Articular chondrocyte of knee joint (primary cell): ENCODE results near the gene EXOC3L1. TPM values are rescaled to one million over a fixed set of nuclear protein-coding genes. Genes with fewer than 3 reads are reported as not detected.

Source experiments
- small RNA-seq: library from RNA; depleted of rRNA; stranded (forward); fragments of <200 nt; gene quantifications from one replicate; pipeline ENCODE3, GENCODE V24; 2012
- total RNA-seq: library from RNA; depleted of rRNA; stranded (reverse); fragments of >200 nt; gene quantifications from 2 replicates; pipeline ENCODE4 v1.2.3, GENCODE V29; 2012

The EXOC3L1 gene, protein sequence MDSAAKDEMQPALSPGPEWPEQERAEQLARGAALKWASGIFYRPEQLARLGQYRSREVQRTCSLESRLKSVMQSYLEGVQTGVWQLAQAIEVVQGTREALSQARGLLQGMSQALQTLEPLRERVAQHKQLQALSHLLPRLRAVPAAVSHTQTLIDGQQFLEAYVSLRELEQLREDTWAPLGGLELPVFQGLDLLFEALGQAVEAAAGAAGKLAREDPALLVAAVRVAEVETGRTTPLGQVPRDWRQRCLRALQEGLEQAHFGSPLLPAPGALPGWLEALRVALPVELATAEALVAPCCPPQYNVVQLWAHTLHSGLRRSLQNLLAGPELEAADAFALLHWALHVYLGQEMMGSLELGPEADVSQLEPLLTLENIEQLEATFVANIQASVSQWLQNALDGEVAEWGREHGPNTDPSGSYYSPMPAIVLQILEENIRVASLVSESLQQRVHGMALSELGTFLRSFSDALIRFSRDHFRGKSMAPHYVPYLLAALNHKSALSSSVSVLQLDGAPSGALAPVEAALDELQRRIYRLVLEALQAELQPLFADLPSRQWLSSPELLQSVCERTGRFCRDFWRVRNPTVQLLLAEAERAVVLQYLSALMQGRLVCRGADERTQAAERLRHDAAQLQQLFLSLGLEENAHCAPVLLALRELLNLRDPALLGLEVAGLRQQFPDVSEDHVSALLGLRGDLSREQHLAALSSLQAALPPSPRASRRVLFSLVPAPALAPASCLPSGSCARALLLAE
- total RNA-seq = not detected in 2 replicates

DNA sequence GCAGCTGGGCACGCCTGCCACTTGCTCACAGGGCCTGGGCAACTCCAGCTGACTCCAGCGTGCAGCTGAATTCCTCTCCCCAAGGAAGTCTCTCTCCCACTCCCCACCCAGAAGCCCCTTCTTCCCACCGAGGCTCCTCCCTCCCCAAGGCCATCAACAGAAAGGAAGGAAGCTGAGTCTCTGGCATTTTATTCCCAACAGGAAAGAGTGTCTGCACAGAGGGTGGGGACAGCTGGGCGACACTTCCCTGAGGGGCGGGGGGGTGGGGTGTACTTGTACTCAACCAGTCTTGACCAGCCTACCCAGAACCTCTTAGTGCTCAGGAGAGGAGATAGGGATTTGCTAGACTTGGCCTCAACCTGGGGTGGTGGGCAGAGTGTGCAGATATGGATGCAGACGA lies at the start of gene EXOC3L1:
TSS of gene EXOC3L1 (minus strand) at position 96 of the 400 bp plus-strand sequence. CDS start 460 bp downstream, outside the sequence.

DNA sequence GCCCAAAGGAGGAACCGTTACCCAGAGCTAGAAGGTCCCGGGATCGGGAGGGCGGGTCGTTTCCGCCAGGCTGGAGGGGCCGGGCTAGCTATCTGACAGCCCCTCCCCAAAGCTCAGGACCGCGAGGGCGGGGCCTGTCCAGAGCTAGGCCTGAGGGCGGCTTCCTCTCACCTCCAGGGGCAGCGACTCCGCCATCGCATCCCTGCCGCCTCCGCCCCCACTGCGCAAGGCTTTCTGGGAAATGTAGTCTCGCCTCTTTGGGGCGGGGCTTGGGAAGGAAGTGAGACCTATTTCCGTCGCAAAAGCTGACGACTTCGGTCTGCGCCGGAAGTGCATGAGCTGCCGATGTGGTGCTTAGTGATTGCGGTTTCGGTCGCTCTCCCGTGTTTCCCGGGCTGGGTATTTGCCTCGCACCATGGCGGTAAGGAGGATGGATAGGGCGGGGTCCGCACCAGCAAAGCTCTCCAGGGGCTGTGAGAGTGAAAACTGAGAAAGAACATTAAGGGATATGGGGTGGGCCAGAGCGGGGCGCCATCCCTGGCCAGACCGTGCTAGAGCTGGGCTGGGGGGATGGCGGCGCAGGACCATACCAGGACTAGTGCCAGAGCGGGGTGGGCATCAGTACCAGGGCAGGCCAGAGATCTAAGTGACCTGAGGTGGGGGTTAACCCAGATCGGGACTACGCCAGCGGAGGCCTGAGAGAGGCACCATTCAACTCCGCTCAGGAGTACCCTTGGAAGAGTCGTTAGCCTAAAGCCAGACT lies 37.0 kb upstream of the EXOC3L1 start, which contains the start of gene TMEM208:
TSS of gene TMEM208 (plus strand) at position 327 of the 763 bp plus-strand sequence. CDS start at position 416, 89 bp downstream.

DNA sequence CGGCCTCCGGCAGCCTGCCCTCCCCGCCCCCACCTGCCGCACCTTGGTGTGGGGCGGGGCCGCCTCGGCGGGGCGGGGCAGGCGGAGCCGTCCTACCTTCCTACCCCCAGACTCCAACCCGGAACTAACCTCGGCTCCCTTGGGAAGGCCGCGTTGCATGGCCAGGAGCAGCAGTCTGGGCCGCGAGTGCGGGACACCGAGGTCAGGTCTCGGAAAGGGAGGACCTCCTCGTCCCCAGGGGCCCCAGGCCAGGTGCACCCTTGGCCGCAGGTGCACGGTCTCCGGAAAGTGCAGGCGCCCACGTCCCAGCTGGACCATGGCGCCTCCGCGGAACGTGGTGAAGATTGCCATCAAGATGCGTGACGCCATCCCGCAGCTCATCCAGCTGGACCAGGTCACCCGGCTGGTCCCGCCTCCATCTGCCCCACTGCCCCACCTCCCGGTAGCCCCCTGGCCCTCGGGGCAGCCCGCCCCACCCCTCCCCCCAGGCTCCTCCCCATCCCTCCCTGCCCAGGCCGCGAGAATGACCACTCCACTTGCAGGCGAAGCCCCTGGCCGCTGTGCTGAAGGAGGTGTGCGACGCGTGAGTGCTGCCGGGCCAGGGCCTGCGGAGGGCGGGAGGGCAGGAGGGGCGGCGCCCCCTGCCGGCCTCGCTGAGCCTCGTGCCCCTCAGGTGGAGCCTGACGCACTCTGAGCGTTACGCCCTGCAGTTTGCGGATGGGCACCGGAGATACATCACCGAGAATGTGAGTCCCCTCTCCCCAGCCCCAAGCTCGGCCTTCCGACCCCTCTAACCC lies 9.3 kb upstream of the EXOC3L1 start, which contains the start of gene ELMO3:
TSS of gene ELMO3 (plus strand) at position 121 of the 797 bp plus-strand sequence. CDS start at position 317, 196 bp downstream.

DNA sequence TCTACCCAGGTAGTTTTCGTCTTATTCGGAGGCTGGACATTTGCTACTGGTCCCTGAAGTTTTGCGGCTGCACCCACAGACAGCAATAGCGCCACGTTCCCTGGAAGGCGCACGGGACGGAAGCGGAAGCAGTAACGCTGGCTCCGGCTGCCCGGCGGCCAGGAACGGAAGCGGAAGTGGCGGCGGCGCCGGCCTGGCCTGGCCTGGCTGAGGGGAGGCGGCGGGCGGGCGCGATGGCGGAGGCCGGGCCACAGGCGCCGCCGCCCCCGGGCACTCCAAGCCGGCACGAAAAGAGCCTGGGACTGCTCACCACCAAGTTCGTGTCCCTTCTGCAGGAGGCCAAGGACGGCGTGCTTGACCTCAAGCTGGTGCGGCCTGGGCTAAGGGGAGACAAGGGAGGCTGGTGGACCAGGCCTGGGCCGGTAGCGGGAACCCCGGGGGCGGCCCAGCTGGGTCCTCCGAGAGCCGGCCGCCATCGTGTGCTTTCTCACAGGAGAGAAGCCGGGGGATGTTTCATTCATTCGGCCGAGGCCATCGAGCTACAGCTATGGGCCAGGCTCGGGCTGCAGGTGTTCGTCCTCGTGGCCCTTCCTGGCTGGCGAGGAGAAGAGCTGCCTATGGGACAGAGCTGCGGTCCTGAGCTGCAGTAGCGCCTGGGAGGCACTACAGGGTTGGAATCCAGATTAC lies 2.2 kb upstream of the EXOC3L1 start, which contains the start of gene E2F4:
TSS of gene E2F4 (plus strand) at position 161 of the 687 bp plus-strand sequence. CDS start at position 234, 73 bp downstream.

DNA sequence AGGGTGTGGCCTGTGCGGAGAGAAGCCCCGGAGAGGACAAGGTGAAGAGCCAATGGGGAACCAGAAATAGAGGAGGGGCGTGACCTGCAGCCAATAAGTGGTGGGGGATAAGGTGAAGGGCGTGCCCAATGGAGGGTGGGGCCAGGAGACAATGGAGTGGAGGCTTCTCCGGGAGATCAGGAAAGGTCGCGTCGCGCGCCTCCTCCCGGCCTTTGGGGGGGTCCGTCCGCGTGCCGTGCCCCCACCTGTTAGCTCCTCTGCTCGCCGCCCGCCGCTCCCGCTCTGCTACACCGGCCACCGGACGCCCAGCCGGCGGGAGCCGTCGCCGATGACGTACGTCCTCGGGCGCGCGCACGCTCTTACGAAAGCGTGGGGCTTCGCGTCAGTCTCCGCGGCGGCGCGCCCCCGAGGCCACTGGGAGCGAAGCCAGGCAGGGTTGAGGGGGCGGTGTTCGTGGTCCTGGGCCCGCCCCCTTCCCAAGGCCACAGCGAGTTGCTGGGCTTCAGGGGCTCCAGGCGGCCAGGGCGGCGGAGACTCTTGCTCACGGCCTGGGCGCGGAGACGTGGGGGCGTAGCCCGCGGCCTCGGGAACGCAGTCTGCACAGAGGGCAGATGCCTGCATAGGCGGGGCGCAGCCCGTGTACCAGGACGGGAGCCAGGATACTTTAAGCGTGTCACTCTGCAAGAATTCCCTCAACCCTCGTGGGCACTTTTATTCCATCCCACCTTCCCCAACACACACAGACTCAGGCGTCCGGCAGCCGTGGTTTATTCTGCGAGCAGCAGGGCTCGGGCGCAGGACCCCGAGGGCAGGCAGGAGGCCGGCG lies 6.1 kb downstream of the EXOC3L1 start, which contains the start of gene MATCAP1:
TSS of gene MATCAP1 (minus strand) at position 337 of the 826 bp plus-strand sequence. CDS start 3,353 bp downstream, outside the sequence.

DNA sequence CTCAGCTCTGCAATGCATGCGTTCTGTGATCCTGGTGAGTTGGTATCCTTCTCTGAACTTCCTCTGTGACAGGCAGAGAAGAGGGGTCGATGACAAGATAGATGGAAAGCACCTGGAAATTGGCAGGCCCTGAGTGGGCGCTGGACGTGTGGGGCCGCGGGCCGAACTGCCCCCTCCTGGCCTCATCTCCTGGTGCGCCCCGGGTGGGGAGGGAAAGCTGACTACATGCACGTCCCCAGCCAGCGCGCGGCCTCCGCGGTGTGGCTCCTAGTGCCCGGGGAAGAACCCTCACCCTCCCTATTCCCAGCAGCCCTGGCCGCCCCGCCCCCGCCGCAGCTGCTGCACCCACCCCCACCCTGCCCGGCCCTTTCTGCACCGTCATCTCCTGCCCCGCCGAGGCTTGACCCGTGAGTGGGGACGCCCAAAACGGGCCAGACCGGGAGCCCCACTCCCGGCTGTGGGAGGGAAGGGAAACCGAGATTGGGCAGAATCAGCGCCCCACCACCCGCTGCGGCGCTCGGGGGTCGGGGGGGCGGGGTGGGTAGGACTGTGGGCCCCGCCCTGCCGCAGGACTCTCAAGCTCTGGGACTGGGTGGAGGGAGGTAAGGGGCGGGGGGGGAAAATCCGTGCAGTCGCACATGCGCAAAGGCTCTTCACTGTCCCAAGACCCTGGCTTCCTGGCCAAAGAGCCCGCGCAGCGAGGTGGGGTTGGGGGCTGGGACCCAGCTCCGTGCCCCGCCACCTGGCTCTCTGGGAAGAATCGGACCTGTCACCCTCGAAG lies 19.6 kb downstream of the EXOC3L1 start, which contains the start of gene NOL3:
TSS of gene NOL3 (plus strand) at position 371 of the 781 bp plus-strand sequence.

DNA sequence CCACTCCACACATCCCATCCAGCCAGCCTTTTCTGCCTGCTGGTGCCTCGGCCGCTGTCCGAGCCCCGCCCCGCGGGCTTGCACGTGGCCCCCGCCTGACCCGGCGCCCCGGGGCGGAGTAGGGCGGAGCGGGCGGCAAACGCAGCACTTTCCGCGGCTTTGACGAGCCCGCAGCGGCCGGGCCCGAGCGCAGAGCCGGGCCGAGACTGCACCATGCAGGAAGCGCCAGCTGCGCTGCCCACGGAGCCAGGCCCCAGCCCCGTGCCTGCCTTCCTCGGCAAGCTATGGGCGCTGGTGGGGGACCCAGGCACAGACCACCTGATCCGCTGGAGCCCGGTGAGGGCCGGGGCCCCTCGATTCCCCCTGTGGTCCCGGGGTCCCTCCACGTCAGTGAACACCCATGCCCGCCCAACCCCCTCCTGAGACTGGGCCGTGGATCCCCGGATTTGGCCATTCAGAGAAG lies 25.3 kb downstream of the EXOC3L1 start, which contains the start of gene HSF4:
TSS of gene HSF4 (plus strand) at position 147 of the 463 bp plus-strand sequence. CDS start at position 214, 67 bp downstream.

DNA sequence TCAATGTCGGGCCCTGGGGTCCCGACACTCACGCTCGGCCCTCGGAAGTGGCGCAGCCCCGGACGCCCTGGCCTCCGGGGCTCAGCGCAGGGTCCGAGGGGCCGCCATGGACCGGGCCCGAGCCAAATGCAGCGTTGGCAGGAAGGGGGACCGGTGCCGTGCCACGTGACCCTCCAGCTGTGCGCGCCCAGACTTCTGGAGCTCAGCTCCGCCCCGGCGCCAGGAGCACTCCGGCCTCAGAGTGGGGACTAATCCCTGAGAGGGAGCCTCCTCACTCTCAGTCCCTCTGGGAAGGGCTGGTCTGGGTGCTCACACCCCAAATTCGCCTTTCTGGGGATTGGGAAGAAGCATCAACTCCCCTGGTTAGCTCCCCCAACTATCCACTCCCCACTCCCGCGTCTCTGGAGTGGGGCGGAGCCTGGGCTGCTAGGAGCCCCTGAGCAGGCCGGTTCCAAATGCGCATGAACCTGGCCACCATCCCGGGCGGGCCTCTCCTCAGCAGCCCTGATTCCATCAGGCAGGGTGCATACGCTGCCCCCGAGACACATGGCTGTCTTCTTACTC lies 39.0 kb downstream of the EXOC3L1 start, which contains the start of gene B3GNT9:
TSS of gene B3GNT9 (minus strand) at position 166 of the 564 bp plus-strand sequence. CDS start 513 bp downstream, outside the sequence.

Small RNA genes within 50 kb of the gene (small RNA-seq; reads per million reads assigned to genes)
- 0.65 reads per million, percentile 22 among the genes with 10 or more reads in this experiment for gene MIR328

Other genes with a start within 250 kb of the EXOC3L1 start
- 0.86 TPM in 1 of 2 replicates, not detected in the other for gene CES3, start 228.9 kb downstream of the EXOC3L1 start, total RNA-seq
- gene CES4A, start 201.5 kb downstream of the EXOC3L1 start, total RNA-seq = 3.6 and 5.0 TPM in 2 replicates
- gene CBFB, start 161.0 kb downstream of the EXOC3L1 start, total RNA-seq = 95.6 and 99.8 TPM in 2 replicates
- gene PHAF1, start 80.2 kb downstream of the EXOC3L1 start, total RNA-seq = 19.1 and 20.8 TPM in 2 replicates
- gene B3GNT9, start 39.1 kb downstream of the EXOC3L1 start, total RNA-seq = 45.9 and 50.6 TPM in 2 replicates
- gene TRADD, start 30.2 kb downstream of the EXOC3L1 start, total RNA-seq = 12.2 and 13.5 TPM in 2 replicates
- gene FBXL8, start 30.2 kb downstream of the EXOC3L1 start, total RNA-seq = 11.2 and 12.7 TPM in 2 replicates
- 3.0 and 4.4 TPM in 2 replicates for gene HSF4, start 25.4 kb downstream of the EXOC3L1 start, total RNA-seq
- 14.6 and 14.9 TPM in 2 replicates for gene NOL3, start 19.6 kb downstream of the EXOC3L1 start, total RNA-seq
- gene MATCAP1, start 6.2 kb downstream of the EXOC3L1 start, total RNA-seq = 3.7 and 4.2 TPM in 2 replicates
- gene E2F4, start 2.0 kb upstream of the EXOC3L1 start, total RNA-seq = 38.9 and 43.9 TPM in 2 replicates
- 0.11 and 0.13 TPM in 2 replicates for gene ELMO3, start 9.0 kb upstream of the EXOC3L1 start, total RNA-seq
- 28.1 and 35.4 TPM in 2 replicates for gene TMEM208, start 37.0 kb upstream of the EXOC3L1 start, total RNA-seq
- 7.8 and 9.0 TPM in 2 replicates for gene FHOD1, start 57.3 kb upstream of the EXOC3L1 start, total RNA-seq
- 0.86 and 1.0 TPM in 2 replicates for gene SLC9A5, start 58.8 kb upstream of the EXOC3L1 start, total RNA-seq
- 18.0 and 19.1 TPM in 2 replicates for gene PLEKHG4, start 89.4 kb upstream of the EXOC3L1 start, total RNA-seq
- 0.11 TPM in 1 of 2 replicates, not detected in the other for gene KCTD19, start 136.6 kb upstream of the EXOC3L1 start, total RNA-seq
- 0.43 TPM in 1 of 2 replicates, not detected in the other for gene LRRC36, start 136.7 kb upstream of the EXOC3L1 start, total RNA-seq
- 0.22 and 0.52 TPM in 2 replicates for gene TPPP3, start 203.4 kb upstream of the EXOC3L1 start, total RNA-seq
- 7.5 and 9.1 TPM in 2 replicates for gene ZDHHC1, start 226.3 kb upstream of the EXOC3L1 start, total RNA-seq
- gene HSD11B2, start 241.0 kb upstream of the EXOC3L1 start, total RNA-seq = 0.11 TPM in 1 of 2 replicates, not detected in the other